HG02884 (cell line): ENCODE results near the gene AKAP13.
"Not testable (repeated sequence)": the region's sequence is repeated elsewhere in the genome, so short reads cannot be mapped to it uniquely, and the experiment has no call there.

Source experiments
- ATAC-seq: cut with Tn5 transposase; IDR thresholded peaks from one replicate; pipeline ENCODE4 v1.9.1; 2021; ENCODE audit warnings: mild to moderate bottlenecking, moderate library complexity; ENCODE audit not compliant: unreplicated experiment

The AKAP13 gene

DNA sequence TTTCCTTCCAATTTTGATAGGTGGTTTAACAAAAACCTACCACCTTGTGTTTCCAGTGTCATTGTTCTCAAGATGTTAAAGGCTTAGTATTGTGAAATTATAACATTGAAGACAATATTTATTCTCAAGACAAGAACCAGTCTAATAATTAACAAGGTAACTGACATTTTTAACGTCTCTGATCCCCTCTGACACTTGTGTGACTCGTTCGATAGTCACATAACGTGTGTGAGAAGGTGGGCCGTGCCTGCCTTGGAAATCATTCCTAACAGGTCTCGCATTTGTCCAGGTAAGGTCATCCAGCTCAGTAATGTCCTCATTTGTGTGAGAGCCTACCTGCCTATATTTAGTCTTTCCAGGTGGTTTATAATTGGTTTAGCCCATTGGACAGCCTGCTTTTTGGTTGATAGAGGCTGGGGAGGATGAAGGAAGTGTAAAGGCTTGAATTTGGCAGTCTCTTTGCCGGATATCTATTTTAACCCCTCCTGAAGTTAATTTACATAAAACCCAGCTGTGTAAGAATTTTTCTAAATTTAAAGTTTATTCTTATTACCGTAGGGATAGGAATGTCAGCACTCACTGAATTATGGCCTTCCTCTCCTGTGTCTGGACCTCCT, 94.4 kb downstream of the AKAP13 start:
- ATAC-seq = peak; percentile 44

DNA sequence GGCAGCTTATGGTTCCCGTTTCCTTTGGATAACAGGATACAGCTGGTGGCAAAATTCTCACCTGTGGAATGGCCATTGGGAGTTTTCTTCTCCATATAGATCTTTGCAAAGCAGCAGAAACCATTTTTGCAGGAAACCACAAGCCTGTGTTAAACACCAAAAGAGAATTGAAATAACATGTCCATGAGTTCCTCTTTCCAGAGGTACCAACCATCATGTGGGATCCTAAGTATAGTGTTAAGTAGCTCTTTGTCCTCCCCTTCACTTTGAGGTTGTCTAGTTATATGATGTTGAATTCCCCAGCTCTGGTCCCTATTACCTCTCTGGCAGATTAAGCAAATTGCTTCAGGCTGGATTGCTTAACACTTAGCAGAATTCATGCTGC, 94.9 kb downstream of the AKAP13 start:
- peak; percentile 29 for ATAC-seq

DNA sequence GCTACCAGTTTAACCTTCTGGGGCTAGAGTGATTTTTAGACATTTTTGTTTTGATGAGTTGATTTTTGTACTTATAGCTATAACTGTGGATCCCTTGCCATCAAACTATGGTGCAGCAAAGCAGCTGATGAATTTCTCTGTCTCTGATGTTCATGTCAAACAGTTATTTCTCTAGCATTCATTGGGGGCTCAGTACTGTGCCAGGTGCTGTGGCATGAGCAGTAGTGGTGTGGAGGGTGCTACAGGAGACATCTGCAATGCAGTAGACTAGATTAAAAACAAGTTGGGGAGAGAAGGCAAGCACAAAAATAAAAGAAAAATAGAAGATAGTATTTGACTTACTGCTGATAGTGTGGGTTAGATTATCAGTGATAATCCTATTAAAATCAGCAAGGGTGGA, 95.3 kb downstream of the AKAP13 start:
- ATAC-seq = no peak

DNA sequence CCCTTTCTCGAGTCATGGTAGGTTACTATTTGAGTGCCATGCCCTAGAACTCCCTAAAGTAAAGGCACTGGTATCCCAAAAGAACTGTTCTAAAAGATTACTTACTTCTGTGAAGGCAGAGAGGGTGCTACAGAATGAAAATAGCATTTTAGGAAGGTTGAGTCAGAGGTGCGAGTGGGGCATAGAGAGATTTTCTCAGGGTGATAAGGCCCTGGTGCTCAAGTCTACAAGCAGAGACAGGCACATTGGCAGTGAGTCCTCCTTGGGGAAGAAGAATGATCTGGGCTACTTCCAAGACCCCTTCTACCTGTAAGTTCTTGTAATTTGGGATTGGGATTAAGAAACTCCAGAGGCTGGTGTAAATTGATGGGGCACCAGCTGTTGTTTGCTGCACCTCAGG, 96.7 kb downstream of the AKAP13 start:
- no peak for ATAC-seq

DNA sequence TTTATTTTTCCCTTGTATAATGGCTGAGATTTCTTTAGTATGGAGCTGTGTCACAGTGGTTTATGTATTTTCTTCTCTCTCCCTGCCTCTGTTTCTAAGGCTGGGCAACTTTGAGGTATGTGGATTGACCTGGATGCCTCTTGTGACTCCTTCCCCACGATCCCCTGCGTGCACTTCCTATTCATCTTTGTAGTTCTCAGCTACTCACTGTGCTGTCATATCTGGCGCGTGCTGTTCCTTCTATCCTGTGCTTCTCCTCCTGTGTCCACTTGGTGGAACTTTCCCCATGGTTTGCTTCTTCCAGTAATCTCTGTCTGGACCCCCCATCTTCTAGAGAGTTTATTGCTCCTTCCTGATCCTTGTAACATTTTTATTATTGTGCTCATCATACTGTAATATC, 97.3 kb downstream of the AKAP13 start:
- ATAC-seq = no peak

DNA sequence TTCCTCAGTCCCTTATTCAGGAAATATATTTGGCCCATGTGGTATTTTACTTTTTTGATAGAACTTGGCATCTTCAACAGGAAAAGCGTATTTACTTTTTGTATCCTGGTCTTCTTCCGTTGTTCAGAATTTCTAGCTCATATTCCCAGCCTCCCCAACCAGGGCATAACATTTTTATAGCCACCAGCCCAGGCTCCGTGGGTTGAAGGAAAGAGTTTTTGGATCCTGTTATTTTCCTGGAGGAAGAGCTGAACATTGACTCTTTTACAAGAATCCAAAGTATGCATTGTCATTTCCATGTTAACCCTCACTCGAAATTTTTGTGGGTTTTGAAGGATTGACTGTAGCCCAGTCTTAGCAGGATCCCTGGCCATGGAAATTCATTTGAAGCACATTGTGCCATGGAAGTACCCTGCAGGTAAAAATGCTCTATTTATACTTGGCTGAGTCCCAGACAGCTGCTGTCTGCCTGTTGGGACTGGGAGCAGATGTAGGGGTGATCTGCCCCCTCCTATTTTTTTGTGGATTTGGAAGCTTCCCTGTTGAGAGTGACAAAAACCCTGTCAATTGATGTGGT, 98.8 kb downstream of the AKAP13 start:
- ATAC-seq = no peak

DNA sequence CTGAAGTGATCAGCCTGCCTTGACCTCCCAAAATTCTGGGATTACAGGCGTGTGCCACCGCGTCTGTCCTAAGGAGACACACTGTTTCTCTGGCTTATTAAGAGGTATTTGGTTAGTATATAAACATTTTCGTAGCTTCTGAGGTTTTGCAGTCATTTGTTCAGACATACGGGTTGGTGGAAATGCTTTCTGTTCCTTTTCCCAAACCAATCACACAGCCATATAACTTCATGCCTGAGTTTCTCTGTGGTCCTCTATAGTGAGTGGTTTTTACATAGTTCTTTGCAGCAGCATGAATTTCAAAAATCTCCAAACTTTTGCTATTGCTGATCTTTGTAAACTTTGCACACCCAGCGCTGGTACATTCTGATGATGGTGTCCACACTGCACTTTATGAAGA, 100.5 kb downstream of the AKAP13 start:
- ATAC-seq = no peak

DNA sequence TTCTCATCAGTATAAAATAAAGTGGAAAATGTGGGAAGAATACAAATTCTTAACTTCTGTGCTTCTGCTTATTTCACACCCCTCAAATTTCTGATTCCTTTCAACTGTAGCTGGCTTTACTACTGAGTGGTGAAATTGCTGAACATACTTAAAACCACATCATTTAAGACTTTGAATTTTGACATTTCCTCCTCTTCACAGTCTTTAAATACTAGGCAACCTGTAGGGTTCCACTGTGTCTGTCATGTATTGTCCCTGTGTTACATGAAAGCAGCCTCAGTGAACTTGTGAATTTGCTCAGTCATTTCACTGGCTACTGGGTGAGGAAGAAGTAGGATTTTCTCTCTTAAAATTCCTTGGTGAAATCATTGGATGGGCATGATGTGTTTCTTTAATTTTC, 101.1 kb downstream of the AKAP13 start:
- ATAC-seq = not testable (repeated sequence)

DNA sequence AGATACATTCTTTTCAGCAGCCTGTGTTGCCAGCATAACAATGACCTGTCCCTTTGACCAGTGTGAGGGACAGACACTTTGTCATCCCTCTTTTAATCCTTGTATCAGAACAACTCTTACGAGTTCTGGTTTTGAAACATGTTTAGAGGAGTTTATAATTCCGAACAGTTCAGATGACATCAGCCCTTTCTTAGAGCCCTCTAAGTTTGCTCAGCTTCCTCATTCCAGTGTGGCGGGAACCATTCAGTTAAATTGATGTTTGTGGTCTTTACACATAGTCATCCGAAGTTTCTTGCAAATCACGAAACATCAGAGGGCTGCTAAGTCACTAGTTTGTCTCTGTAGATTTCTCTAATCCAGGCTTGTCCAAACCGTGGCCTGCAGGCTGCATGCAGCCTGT, 102.5 kb downstream of the AKAP13 start:
- ATAC-seq = no peak

DNA sequence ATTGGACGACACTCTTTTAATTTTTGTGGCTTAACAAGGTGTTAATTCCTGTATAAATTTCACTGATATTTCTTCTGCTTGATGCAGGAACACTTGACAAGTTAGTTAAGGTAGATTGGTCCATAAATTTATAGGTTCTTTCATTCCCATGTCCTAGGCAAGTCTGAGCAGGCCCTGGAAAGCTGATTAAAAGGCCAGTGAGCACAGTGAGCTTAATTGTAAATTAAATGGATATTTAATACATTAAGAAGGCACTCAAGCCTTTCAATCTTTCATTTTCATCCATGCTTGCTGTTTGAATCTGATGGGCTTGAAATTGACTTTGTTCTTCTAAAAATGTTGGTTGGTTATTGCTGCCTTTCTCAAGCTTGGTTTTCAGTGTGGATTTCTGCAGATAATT, 103.6 kb downstream of the AKAP13 start:
- ATAC-seq = not testable (repeated sequence)

DNA sequence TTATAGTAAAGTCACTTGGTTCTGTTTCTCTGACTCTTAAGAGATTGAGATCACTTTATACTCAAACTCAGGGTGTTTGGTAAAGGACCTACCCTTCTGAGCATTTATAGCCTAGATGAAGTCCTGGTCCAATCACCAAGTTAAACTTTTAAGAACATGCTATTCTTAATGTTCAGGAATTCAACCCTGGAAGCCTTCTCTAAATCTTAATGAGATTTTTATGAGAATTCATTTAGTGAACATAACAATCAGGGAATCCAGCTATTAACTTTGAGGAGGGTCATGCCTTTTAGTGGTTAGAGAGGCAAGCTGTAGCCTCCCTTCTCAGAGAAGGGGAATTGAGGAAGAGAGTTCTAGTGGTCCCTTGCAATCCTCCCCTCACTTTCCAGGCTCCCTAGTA, 104.5 kb downstream of the AKAP13 start:
- ATAC-seq = not testable (repeated sequence)

DNA sequence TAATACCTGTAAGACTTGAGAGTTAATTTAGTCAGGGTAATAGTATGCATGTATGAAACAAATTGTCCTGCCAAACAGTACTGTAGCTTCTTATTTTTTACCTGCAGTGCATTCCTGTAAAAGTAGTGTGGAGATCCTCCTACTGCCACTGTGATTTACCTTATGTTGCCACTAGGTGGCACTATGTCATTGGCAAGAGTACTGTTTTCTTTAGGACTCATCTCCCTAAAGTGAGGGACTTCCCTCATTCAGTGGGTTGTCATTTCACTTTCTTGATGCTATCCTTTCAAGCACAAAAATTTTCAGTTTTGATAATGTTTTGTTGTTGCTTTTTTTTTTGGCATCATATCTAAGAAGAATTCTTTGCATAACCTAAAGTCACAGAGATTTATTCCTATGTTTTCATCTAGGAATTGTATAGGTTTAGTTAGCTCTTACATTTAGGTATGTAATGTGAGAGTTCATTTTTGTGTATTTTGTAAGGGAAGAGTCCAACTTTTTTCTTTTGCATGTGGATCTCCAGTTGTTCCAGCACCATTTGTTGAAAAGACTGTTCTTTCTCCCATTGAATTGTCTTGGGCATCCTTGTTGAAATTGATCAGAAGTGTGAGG, 105.7 kb downstream of the AKAP13 start:
- ATAC-seq = peak; percentile 68

DNA sequence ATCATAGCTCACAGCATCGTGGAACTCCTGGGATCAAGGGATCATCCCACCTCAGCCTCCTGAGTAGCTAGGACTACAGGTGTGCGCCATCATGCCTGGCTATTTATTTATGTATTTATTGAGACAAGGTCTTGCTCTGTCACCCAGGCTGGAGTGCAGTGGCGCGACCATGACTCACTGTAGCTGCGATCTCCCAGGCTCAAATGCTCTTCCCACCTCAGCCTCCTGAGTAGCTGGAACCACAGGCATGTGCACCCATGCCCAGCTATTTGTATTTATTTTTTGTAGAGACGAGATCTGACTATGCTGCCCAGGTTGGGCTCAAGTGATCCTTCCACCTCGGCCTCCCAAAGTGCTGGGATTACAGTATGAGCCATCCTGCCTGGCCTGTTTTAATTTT, 107.4 kb downstream of the AKAP13 start:
- not testable (repeated sequence) for ATAC-seq

DNA sequence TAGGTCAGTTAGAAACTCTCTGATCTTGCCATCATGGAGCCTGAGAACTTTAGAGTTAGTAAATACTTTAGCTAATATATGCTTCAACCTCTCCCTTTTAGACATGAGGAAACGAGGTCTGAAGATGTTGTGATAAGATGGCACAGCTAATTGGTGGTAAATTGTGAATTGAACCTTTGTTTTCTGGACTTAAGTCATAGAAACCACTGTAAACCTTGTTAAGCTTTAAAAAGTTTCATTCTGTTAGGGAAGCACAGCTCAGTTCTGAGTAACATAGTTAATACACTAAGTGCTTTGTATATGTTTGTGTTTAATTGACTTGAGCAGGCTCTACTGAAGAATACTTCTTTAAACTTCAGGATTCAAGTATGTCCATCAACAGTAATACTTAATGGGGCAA, 108.6 kb downstream of the AKAP13 start:
- no peak for ATAC-seq

DNA sequence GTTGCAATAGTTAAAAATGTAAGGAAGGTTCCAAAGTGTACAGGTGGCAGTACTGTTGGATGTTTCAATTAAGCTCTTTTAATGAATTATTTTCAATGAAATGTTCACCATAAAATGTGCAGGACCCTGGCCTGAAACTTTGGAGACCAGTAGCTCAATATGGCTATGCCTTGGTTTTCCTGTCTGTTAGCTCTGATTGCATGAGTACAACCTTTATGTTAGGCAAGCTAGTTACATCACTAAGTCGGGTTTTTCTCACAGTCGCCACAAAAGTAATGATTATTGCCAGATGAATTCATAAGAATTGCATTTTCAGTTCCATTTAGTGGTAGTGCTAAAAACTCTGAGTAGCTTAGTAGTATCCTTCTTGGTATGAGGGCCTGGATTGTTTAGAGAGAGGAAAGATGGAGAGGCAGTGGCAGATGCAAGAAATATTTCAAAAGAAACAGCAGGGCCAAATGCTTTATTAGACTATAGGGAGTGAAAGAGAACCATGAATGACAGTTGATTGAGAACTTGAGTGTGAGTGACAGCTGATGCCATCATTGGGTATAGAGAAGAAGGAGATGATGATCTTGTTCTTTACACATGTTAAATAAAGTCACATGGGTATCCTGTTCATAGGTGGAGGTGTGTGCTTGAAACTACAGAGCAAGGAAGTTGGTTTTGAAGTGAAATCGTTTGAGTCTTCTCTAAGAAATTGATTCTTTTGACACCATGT, 109.5 kb downstream of the AKAP13 start:
- no peak for ATAC-seq

DNA sequence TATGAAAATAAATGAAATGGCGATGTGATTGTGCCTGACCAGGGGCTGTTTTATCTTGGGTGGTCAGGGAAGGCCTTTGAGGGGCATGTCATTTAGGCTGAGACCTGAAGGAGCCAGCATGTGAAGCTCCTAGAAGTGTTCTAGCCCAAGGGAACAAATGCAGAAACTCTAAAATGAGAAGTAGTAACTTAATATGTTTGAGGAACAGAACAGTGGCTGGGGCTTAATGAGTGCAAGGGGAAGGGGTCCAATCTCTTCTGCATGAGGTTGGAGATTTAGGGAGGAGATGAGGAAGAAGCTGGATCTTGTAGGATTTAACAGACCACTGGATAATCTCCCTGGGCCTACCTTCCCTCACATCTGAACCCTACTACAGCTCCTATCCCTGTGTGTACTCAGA, 110.5 kb downstream of the AKAP13 start:
- no peak for ATAC-seq

DNA sequence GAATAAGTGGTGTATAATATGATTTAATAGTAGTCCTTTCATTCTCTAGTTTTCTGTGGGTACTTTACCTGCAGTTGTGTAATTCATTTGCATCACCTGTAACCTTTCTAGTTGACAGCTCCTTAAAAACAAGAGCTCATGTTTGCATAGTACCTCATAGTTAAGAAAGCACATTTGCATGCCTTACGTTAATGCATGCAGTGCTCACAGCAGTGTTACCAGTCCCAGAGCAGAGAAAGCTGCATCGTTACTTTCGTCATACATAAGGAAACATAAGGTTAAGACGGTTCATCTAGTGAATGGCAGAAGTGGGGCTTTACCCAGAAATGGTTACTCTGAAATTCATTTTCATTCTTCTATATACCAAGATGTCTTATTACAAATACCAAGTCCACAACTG, 111.3 kb downstream of the AKAP13 start:
- no peak for ATAC-seq

DNA sequence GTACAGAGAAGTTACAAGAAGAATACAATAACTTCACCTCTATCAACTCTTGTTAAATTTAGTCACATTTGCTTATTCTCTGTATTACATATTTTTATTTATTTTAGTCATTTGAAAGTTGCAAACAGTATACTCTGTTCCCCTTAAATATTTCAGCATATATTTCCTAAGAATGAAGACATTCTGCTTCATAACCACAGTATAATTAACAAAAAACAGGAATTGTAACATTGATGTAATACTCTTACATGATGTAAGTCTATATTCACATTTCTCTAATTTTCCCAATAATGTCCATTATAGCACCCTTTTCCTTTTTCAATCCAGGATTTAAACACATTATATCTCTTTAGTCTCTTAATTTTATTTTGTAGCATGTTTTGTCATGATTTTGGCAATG, 112.0 kb downstream of the AKAP13 start:
- no peak for ATAC-seq

DNA sequence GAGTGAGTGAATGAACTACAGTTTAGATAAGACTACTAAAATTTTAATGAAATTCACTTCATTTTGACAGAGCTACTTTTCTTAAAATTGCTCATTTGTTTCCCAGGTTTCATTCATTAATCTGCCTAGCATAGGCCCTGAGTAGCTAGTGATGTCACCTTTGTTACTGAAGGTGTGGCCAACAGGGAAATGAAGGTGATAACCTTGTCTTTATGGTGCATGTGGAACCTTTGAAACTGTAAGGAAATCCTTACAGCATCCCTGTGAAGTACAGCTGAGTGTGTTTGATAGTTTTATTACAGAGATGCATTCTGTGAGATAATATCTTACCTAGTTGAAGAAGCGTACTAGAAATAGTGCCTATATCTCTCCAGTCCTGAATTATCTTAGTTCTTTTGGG, 112.9 kb downstream of the AKAP13 start:
- no peak for ATAC-seq

DNA sequence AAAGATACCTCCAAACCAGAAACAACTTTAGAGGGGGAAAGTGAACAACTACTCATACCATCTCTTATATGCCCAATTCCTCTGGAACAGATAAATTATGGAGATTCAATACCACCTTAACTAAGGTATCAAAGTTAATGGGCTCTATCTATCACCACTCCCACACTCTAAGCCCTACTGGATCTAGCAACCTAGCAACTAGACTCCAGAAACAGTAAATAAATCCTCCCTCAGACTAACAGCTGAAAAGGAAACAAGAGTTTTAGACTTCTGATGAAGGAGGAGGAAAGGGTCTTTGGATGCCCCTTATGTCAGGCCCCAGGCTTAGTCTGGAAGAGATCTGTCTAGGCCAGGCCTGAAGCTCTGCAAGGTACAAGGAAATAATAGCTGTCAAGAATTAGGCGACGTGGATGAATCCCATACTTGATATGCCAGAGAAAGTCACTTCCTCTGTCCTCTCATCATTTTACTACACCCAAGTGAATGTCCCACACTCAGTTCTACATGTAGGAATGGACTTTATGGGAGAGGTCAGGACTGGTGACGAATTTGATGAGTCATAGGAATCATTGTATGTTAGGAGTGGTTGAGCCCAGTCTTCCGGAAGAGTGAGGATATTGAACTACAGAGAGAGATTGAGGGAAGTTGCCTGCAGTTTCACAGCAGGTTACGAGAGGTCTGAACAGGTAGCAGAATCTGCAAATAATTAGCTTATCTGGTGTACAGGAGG, 113.8 kb downstream of the AKAP13 start:
- ATAC-seq = no peak

DNA sequence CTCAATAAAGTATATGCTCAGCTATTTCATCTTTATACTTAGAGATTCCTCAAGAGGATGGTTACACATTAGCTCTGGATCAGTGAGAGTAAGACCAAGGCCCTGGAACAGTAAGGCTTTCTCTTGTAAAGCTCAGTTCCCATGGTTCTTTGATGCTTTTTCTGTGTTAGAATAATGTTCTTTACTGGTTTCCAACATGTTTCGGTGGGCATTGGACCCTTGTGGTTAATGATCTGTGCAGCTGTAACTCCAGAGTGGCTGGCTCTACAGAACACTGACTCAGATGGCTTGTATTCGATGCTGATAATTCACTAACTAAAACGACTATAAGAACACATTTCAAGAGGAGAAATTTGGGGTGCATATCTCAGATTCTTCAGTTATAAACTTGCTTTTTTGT, 114.7 kb downstream of the AKAP13 start:
- no peak for ATAC-seq
